Activated CD4-positive, alpha-beta T cell treated with anti-CD3 and anti-CD28 coated beads, Interleukin-10, Interleukin-2, amounts not matched to agents 100 ng/mL and 50 ng/mL, durations not matched to agents 16 hours and 8 hours (primary cell): ENCODE measurements around the gene TMUB1.
A peak's percentile ranks its signal among the peaks of the same experiment; 100 is the strongest.
"Not testable (repeated sequence)": the region's sequence is repeated elsewhere in the genome, so short reads cannot be mapped to it uniquely, and the experiment has no call there.

Experiments used
- DNase-seq: peaks from one replicate; pipeline ENCODE4 v3.0.0-alpha.2; 2020

TMUB1 gene

DNA sequence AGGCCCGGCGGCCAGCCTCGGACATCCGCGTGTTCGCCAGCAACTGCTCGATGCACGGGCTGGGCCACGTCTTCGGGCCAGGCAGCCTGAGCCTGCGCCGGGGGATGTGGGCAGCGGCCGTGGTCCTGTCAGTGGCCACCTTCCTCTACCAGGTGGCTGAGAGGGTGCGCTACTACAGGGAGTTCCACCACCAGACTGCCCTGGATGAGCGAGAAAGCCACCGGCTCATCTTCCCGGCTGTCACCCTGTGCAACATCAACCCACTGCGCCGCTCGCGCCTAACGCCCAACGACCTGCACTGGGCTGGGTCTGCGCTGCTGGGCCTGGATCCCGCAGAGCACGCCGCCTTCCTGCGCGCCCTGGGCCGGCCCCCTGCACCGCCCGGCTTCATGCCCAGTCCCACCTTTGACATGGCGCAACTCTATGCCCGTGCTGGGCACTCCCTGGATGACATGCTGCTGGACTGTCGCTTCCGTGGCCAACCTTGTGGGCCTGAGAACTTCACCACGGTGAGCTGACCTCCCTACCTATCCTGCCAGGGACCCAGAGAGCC is 34.3 kb downstream of the TMUB1 start:
- no peak for DNase-seq

DNA sequence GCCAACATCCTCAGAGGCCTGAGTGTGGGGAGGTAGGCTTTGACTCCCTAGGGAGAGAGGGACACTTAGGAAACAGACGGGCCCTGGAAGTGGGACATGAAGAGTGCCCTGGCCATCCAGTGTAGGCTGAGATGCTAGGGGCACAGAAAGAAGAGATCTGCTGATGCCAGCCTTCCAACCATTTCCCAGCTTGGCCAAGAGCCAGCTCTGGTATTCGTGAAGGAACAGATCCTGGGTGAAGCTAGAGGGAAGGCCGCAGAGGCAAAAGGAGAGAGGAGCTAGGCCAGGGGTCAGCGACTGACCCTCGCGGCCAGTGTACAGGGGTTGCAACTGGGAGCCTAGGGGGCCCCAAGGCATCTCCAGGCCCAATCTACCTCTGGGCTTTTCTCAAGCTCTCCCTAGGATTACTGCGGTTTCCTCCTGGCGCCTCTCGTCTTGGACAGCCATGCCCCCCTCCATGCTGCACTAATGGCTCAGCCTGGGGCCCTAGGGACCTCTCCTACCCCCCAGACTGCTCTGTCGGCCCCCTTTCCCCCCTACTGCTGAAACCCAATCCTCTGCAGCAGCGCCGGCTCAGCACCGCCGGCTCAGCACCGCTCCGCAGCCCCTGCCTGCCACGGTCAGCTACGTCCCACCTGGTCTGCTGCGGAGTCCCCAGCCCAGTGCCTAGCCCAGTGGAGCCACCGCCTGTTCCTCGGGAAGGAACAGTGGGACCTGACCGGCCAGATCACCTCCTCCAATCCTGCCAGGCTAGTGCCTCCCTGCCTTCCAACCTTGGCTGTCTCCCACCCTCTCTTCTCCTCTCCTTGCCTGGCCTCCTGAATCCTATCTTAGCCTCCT is 35.1 kb downstream of the TMUB1 start, which contains the start of gene ASIC3:
Gene ASIC3, plus strand, starts transcription at position 556 of the 840 bp plus-strand sequence. CDS start 355 bp downstream, outside the sequence.
- no peak for DNase-seq

DNA sequence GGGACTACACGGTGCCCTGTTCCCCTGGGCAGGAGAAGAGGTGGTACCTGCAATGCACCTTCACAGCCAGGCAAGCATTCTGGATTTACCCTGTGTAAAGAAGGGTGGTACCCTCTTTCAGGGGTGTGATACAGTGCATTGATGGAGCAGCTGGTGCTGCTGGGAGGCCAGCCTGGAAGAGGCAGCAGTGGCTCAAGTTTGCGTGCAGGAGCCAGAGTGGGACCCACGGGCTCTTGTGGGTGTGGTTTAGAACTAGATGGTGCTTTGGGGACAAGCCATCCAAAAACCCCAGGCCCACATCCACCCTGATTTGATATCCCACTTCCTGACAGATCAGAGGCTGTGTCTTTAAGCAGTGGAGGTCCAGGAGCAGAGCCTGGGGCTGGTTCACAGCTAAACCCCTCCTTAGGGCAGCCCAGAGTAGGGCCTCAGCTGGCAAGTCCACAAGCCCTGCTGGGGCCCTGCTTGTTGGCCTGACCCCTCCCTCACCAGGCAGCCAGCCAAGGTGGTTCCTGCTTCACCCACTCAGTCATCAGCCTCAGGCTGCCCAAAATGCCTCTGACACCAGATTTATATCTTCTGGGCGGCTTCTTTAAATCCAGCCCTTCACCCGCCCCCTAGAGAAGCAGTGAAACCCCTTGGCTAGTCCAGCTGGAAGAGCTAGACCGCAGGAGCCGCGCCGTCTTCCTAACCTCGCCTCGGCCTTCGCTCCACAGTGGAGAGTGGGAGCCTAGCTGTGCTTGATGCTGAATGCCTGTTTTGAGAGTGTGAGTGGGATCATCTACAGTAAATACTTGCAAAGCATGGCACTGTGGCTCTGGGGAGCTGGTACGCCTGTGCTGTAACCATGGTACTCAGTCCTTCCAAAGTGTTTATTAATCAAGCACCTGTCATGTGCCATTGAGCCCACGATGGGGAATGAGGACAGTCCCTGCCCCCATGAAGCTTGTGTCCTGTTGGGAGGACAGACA is 36.4 kb downstream of the TMUB1 start:
- DNase-seq, result no peak

DNA sequence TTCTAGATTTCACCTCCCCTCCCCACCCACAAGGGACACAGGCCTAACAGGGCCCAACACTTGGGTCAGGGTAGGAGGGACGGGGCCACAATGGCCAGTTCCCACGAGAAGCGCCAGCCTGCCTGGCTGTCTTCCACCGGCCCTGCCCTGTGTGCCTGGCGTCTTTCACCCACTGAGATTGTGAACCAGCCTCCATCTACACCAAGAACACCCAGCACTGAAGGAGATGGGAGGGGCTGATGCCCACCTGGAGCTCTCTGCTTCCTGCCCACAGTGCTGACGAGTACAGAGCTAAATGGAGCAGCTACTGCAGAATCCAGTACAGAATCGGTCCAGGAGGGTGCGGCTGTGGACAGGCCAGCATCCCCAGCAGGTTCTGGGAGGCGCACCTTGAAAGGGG is 37.3 kb downstream of the TMUB1 start:
- no peak for DNase-seq

DNA sequence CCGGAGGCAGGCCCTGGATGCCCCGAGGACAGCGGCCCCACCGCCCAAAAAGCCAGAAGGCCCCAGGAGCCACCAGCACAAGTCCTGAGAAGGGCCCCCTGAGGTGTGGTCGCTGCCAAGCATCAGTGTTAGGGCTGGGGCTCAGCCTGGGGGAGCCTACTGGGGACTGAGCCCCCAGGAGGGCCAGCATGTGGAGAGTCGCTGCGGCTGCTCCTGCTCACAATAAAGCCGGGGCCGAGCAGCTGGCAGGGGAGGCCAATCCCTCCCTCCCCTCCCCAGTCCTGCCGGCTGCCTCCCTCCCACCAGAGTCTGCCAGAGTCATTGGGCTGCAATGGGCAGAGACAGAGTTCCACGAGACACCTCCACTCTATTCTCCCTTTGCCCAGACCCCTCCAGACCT is 38.0 kb downstream of the TMUB1 start:
- DNase-seq, result no peak

DNA sequence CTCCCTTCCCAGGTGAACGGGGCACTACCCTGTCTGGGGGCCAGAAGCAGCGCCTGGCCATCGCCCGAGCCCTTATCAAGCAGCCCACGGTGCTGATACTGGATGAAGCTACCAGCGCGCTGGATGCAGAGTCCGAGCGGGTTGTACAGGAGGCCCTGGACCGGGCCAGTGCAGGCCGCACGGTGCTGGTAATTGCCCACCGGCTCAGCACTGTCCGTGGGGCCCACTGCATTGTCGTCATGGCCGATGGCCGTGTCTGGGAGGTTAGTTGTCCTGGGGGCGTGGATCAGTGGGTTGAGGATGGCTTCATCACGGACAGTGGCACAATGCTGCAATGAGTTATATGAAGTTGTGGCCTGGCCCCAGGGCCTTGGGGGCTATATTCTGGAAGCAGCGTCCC is 39.3 kb downstream of the TMUB1 start:
- DNase-seq, result no peak

DNA sequence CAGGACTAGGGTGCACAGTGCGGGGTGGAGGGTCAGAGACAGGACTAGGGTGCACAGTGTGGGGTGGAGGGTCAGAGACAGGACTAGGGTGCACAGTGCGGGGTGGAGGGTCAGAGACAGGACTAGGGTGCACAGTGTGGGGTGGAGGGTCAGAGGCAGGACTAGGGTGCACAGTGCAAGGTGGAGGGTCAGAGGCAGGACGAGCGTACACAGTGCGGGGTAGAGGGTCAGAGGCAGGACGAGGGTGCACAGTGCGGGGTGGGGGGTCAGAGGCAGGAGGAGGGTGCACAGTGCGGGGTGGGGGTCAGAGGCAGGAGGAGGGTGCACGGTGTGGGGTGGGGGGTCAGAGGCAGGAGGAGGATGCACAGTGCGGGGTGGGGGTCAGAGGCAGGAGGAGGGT is 39.8 kb downstream of the TMUB1 start:
- not testable (repeated sequence) for DNase-seq

DNA sequence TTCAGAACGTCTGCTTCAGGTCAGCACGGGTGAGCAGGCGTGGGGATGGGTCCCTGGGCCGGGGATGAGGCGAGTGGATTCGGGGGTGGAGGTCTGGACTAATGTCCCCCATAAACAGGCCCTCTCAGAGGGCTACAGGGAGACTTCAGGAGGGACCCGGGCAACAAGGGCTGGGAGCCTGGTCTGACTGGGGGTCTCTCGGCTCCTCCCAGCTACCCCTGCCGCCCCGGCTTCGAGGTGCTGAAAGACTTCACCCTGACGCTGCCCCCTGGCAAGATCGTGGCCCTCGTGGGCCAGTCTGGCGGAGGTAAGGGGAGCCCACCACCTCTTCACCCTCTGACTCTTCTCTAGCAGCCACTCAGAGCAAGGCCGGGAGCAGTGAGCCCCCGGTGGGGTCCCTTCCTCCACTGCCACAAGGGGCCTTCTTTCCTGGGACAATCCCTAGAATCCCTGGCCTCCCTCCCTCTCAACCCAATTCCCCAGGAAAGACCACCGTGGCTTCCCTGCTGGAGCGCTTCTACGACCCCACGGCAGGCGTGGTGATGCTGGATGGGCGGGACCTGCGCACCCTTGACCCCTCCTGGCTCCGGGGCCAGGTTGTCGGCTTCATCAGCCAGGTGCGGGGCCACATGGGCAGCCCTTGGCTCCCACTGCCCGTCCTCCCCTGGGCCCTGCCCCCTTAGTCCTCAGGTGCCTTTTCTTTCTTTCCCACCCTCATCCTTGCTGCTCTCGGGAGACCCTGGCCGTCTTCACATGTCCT is 42.5 kb downstream of the TMUB1 start:
- DNase-seq, result no peak

DNA sequence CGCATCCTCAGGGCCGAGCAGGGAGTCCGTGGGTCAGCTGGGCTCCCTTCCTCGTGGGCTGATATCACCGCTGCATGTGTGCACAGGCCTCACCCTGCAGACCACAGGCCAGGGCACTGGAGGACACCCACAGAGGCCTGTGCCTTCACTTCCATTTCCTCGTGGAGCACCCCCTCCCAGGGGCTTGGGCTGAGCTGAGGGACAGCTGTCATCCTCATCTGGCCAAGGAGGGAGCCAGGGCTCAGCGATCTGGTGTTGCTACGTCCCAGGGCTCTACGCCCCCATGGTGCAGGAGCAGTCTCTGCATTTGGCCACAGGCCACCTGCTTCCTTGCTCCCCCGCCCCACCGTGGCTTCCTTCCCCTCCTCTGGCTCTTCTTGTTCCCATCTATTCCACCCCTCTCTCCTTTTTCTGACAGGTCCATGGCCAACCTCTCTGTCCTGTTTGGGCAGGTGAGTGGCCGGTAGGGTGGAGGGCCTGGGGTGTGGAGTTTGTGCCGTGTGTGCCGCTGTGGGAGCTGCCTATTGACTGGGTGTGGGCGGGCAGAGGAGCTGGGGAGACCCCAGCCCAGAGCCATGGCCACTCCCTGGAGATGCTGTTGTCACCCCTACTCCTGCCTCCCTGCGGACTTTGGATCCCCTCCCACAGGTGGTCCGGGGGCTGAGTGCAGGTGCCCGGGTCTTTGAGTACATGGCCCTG is 43.3 kb downstream of the TMUB1 start:
- DNase-seq, result no peak

DNA sequence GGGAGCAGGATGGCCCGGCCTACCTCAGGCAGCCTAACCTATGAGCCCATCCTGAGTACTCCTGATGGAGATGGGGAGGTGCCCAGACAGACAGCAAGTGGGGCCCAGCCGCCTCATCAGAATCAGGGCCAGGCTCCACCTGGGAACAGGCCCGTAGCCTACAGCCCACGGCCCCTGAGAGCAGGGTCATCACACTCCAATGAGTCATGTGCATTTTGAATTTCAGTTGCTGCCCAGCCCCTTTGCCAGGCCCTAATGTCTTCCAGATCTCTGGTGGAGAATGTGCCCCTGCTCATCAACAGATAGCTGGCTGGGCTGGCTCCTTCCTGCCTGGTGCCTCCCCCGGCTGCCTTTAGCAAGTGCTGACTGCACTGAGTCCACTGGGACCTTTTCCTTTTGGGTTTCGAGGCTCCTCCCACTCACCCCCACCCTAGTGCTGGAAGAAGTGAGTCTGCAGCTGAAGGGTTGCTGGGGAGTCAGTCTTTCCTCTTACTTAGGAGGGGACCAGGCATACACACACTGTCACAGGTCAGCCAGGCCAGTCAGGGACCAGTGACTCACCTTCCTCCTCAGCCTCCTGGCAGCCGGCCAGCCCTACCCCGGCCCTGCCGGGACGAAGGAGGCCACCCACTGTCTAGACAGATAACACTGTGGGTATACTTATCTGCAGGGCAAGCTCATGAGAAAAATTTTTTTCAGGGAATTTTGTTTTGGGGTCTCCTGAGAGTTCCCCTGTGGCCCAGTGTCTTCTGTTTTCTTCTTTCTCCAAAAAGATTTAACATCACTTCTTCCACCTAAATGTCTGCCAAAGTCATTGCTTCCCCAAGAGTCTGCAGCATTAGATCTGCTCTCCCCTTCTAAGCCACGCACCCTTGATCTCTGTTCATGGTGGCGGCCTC is 44.1 kb downstream of the TMUB1 start:
- DNase-seq, result peak; percentile 68

DNA sequence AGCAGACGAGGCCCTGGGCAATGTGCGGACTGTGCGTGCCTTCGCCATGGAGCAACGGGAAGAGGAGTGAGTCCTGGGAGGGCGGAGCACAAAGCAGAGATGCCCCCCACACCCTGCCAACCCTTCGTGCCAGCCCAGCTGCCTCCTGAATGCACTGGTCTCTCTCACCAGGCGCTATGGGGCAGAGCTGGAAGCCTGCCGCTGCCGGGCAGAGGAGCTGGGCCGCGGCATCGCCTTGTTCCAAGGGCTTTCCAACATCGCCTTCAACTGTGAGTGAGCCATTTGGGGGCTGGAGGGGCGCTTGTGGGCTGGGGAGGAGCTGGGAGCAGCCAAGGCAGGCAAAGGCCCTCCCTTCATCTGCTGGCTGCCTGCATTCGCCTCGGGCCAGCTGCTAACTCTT is 47.4 kb downstream of the TMUB1 start:
- DNase-seq, result no peak

DNA sequence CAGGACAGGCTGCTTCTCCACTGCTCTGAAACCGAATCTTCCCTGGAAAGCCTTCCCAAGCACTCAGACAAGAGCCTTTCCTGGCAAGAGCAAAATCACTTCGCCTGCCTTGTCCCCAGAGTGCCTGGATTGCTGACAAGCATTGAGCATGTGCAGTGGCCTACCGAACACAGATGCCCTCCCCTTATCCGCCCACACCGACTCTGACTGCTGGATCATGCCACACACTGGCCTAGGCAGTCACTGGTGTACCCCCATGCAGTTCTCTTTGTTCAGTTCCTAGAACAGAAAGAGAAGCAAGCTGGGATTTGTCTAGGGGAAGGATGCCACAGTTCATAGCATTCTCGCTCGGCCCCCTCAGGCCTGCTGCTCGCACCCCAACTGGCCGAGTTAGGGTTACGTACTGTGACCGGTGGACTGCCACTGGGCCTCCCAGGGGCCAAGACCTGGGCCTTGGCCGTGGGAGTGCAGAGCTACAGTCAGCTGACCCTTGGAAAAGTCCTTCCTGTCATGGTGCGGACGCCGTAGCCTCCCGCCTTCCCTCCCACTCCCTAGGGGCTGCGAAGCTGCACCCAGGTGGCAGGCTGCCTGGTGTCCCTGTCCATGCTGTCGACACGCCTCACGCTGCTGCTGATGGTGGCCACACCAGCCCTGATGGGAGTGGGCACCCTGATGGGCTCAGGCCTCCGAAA is 48.1 kb downstream of the TMUB1 start:
- DNase-seq, result no peak

DNA sequence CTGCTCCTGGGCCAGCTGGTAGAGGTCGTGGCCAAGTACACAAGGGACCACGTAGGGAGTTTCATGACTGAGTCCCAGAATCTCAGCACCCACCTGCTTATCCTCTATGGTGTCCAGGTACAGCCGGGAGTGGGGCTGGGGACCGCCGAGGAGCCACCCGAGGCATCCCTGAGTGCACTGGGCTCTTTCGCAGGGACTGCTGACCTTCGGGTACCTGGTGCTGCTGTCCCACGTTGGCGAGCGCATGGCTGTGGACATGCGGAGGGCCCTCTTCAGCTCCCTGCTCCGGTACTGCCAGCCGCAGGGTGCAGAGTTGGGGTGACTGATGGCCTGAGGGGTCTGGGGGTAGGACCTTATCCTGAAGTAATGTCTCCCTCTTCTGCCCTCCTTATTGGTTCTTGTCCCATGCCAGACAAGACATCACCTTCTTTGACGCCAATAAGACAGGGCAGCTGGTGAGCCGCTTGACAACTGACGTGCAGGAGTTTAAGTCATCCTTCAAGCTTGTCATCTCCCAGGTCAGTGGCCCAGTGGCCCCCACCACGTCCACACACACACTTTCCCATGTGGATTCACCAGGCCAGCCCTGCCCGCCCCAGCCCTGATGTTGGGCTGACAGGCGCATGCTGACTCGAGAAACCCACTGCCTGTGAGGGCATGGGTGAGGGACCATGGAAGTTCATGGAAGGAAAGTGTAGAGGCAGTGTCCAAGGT is 48.8 kb downstream of the TMUB1 start:
- no peak for DNase-seq

DNA sequence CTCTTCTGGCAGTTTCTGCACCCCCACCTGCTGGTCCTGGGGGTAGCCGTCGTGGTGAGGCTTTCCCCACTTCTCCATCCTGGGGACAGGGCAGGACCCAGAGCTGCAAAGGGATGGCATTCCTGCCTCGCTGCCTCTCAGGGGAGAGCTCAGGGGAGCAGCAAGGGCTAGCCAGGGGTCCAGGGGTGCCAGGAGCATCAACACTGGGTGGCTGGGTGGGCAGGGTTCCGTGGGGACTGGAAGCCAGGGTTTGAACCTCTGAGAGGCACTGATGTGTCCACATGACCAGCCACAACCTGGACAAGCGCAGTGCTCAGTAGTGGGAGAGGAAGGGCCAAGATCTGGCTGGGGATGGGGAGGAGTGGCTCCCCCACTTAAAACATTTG is 49.4 kb downstream of the TMUB1 start:
- DNase-seq, result no peak

DNA sequence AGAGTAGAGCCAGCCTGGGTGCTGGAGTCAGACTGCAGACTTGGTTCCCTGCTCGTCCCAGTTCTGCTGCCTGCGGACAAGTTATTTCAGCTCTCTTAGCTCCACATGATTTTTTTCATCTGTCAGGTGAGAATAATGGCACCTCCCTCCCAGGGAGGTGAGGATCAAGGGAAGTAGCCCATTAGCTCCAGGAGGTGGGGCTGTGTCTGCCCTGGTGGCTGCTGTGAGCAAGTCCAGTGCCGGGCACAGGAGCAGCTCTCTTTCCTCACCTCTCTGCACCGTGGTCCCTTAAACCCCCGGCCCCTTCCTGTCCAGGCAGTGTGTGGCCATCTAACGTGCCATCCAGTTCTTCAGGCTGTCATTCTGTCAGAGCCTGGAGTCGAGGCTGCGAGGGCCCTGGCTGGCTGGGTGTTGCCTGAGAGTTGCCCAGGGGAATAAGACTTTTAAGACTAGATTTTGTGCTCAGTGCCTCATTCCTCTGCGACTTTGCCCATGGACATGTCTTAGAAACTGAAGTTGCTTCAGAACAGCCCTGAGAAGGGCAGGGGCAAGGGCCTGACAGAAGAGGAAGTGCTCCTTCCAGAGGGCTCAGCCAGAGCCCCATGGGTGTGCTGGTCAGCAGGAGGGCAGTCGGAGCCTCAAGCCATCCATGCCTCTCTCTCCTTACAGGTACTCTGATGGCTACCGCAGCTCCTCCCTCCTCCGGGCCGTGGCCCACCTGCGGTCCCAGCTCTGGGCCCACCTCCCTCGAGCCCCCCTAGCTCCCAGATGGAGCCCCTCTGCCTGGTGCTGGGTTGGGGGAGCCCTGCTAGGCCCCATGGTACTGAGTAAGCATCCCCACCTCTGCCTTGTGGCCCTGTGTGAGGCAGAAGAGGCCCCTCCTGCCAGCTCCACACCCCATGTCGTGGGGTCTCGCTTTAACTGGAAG is 50.1 kb downstream of the TMUB1 start:
- DNase-seq, result no peak
